GM12875 (cell line): ENCODE results near the gene USH2A.

ENCODE experiments used
- H3K4me3 ChIP-seq: one replicate; pipeline ENCODE4 v1.5.1; 2011; ENCODE audit warnings: low read depth, low read length, control low read depth
- TF ChIP-seq, protein P1 (sequence below): IDR thresholded peaks from 2 replicates; pipeline ENCODE4 v1.5.1; 2011; ENCODE audit warnings: low read depth, mild to moderate bottlenecking, control low read depth, inconsistent platforms, low read length, moderate library complexity, borderline replicate concordance; ENCODE audit not compliant: insufficient read depth

USH2A gene

DNA sequence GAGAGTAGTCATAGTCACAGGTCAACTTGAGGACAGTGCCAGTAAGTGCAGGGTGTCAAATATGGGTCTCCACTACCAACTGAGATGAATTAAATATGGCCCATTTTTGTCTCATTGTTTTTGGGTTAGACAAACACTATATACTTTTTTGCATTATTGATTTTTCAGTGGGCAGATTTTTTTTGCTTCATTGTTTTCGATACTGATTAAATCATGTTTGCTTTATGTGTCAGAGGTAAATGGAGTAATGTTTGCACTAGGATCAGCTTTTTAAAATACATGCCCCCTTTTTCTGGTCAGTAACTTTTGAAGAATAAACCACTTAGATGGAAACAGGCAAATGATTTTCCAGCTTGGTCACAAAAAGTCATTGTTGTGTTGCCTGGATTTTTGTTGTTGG, 199.0 kb downstream of the USH2A start:
- TF ChIP-seq, protein P1, sequence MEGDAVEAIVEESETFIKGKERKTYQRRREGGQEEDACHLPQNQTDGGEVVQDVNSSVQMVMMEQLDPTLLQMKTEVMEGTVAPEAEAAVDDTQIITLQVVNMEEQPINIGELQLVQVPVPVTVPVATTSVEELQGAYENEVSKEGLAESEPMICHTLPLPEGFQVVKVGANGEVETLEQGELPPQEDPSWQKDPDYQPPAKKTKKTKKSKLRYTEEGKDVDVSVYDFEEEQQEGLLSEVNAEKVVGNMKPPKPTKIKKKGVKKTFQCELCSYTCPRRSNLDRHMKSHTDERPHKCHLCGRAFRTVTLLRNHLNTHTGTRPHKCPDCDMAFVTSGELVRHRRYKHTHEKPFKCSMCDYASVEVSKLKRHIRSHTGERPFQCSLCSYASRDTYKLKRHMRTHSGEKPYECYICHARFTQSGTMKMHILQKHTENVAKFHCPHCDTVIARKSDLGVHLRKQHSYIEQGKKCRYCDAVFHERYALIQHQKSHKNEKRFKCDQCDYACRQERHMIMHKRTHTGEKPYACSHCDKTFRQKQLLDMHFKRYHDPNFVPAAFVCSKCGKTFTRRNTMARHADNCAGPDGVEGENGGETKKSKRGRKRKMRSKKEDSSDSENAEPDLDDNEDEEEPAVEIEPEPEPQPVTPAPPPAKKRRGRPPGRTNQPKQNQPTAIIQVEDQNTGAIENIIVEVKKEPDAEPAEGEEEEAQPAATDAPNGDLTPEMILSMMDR = no peak
- H3K4me3 ChIP-seq = no peak overlapping the region

DNA sequence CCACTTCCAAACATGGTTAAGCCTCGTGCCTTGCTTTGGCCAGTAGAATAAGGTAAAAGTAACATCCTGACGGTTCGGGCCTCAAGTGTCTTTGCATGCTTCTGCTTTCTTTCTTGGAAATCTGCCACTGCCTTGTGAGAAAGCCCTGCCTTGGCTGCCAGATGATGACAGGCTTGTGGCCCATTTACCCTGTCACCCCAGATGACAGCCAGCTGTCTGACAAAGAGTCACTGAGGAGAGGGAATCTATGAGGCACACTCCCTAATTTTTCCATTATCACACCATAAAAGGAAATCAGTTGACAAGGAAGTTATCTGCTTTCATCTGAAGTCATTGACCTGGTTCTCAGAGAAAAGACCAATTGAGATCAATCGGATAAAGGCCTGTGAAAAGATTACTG, 199.8 kb downstream of the USH2A start:
- TF ChIP-seq, protein P1 = no peak
- no peak overlapping the region for H3K4me3 ChIP-seq

DNA sequence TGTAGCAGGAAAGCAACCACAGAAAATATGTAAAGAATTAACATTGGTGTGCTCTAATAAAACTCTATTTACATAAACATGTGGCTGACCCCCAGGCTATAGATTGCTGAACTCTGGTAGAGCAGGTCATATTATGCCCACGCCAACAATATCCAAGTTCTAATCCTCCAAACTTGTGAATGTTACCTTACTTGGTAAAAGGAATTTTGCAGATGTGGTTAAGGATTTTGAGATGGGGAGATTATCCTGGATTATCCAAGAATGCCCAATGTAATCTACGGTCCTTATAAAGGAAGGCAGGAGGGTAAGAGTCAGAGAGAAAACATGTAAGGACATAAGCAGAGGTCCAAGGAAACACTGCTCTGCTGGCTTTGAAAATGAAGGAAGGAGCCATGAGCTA, 201.0 kb downstream of the USH2A start:
- TF ChIP-seq, protein P1 = no peak
- H3K4me3 ChIP-seq = no peak overlapping the region

DNA sequence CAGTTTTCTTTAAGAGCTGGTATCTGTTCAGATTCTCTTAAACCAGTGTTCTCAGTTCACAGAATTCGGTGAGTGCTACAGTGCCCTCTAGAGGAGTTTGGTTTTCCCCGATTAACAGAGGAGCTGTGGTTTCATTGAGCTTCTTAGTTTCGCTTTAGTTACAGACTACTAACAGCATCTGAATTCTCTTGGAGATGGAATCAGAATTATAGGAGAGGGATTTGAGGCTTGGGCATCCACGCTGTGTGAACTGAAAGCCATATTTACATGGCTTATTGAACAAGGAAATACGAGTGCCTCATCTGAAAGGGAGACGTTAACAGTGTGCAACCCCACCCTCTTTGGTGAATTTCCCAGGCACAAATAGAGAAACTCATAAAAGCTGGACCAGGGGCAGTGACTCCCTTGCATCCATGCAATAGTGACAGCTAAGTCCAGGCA, 202.0 kb downstream of the USH2A start:
- TF ChIP-seq, protein P1 = peak; percentile 58
- H3K4me3 ChIP-seq = no peak overlapping the region

DNA sequence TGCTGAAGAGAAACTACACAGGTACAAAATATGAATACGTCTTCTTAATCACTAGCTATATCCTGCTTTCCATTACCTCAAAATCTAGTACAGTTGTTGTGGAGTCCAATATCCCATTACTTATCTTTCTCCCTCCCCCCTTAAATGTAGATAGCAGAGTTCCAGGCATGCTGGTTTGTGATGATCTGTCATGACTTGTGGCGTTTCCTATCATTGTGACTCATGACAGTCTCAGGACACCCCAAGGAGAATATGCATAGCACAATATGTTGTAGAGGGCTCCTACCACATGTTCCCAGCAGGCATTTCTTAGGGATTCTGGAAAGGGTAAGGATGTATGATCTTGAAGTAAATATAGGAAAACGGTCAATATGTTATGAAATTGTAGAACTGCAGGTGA, 206.9 kb downstream of the USH2A start:
- no peak overlapping the region for H3K4me3 ChIP-seq
- TF ChIP-seq, protein P1 = no peak

DNA sequence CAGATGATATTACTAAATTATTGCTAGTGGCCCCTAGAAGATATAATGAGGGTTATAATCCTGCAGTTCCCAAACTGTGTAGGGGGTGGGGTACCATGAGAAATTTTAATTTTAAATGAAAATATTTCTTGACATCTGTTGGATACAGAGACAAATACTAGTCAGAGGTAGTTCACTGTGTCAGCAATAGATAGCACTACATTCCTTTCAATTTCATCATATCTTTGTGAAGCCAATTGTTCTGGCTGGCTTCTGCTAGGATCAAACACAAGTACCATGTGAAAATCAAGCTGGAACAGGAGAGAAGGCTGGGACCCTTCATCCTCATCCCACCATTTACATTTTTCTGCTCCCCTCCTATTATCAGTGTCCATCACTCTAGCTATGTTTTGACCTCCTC, 208.1 kb downstream of the USH2A start:
- H3K4me3 ChIP-seq = no peak overlapping the region
- TF ChIP-seq, protein P1 = no peak

DNA sequence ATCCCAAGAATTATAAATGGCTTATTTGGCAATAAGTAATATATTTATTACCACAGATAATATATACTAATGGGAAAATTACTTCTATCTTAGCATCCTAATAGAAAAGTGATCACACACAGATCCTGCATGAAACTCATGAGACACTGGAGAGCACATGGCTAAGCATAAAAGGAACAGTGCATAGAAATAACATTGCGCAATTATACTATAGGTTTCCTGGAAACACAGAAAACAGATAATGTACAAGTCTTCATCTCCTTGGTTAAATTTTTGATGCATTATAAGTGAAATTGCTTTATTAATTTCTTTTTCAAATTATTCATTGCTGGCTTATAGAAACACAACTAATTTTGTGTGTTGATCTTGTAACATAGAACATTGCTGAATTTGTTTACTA, 210.4 kb downstream of the USH2A start:
- TF ChIP-seq, protein P1 = no peak
- no peak overlapping the region for H3K4me3 ChIP-seq
